ENCODE results near the gene SIX4.

Gene SIX4

GRCh38 chr14:60721326-60722106, 2.6 kb downstream of the SIX4 start:
- FAIRE-seq: no peak

GRCh38 chr14:60720962-60721325, 3.2 kb downstream of the SIX4 start:
- no peak for FAIRE-seq

GRCh38 chr14:60720391-60720790, 3.8 kb downstream of the SIX4 start:
- no peak for FAIRE-seq

DNA sequence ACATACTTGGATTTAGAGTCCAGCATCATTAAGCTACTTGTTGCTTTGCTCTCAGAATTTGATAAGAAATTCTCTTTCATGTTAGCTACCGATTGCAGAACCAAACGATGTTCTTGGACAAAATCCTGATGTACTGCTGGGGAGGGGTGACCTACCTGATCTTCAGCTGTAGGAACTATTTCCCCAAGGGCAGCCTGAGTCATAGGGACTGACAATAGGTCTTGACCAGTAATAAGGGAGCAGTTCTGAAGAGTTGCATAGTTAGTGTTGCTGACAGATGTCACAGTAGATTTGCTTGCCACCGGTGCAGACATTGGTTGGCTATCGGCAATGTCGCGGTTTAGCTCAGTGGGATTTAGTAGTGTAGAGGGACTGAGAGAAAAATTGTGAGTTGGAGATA, 10.6 kb downstream of the SIX4 start:
- FAIRE-seq: no peak

DNA sequence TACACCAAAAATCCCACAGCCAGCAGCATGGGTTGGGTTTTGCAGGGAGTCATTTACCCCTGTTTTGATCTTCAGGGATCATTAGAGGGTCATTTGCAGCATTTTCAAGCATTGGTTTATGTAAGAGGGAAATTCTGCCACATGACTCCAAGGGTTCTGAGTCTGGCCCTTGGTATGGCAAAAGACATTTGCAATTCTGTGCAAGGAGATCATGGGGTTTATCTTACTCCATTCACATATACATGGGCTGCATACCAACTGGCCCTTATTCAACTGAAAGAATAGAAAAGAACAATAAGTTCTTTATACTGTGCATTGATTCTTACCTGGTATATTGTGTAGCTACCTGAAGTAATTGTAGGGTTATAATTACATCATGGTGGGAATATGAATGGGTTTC, 13.7 kb downstream of the SIX4 start:
- no peak for FAIRE-seq

DNA sequence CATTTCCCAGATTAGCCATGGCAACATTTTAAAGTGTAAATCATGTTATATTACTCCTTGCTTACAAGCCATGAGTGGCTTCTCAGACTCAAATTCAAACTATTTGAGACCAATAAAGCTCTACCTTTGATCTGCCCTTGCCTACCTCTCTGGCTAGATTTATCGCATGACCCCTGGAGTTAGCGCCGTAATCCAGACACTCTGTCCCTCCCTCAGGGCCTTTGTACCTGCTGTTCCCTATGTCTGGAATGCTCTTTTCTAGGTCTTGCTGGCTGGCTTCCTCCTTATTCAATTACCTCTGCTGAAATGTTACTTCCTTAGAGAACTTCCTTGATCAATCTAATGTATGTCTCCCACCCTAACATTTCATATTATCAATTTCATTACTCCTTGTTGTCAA, 16.3 kb downstream of the SIX4 start:
- FAIRE-seq: no peak

GRCh38 chr14:60705100-60705499, 19.1 kb downstream of the SIX4 start:
- FAIRE-seq: no peak

- no peak for FAIRE-seq
Observed at GRCh38 chr14:60700598-60700997, 23.6 kb downstream of the SIX4 start.

GRCh38 chr14:60695327-60695726, 28.8 kb downstream of the SIX4 start:
- no peak for FAIRE-seq

- FAIRE-seq: no peak
Observed at GRCh38 chr14:60691383-60692113, 32.6 kb downstream of the SIX4 start.

- FAIRE-seq: no peak
Observed at GRCh38 chr14:60686865-60687264, 37.3 kb downstream of the SIX4 start.

DNA sequence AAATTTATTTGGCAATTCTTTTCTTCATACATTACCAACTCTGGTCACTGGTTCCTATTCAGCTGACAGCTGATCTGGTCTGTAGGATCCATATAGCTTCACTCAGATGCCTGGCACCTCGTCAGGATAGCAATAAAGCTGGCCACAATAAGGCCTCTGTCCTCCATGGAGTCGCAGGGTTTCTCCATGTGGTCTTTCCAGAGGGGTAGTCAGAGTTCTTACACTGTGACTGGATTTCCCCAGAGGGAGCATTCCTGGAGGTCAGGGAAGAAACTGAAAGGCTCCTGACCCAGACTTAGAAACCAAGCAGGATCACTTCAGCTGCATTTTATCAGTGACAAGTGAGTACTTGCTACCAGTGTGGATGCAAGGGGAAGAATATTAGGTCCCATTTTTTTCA, 39.9 kb downstream of the SIX4 start:
- no peak for FAIRE-seq

- no peak for FAIRE-seq
Observed at GRCh38 chr14:60681271-60681670, 42.9 kb downstream of the SIX4 start.

- FAIRE-seq: no peak
Observed at GRCh38 chr14:60680511-60680910, 43.6 kb downstream of the SIX4 start.

GRCh38 chr14:60679566-60680258, 44.4 kb downstream of the SIX4 start:
- no peak for FAIRE-seq

GRCh38 chr14:60677701-60678100, 46.5 kb downstream of the SIX4 start:
- no peak for FAIRE-seq

- no peak for FAIRE-seq
Observed at GRCh38 chr14:60670989-60671388, 53.2 kb downstream of the SIX4 start.

DNA sequence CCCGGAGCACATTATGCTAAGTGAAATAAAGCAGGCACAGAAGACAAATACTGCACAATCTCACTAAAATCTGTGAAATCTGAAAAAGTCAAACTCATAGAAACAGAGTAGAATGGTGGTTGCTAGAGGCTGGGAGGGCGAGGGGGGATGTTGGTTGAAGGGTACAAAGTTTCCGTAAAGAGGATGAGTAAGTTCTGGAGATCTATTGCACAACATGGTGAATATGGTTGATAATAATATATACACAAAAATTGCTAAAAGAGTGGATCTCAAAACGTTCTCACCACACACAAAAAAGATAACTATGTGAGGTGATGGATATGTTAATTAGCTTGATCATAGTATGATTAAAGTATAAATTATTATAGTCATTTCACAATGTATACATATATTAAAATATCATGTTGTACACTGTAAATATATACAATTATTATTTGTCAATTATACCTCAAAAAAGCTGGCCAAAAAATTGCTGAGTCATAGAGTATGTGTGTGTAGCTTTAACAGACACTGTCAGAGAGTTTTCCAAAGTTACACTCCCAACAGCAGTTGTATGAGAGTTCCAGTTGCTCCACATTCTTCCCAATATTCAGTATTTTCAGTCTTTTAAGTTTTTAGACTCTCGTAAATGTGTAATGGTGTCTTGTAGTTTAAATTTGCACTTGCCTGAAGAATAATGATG, 55.6 kb downstream of the SIX4 start:
- FAIRE-seq: no peak

GRCh38 chr14:60665177-60665550, 59.0 kb downstream of the SIX4 start:
- no peak for FAIRE-seq

DNA sequence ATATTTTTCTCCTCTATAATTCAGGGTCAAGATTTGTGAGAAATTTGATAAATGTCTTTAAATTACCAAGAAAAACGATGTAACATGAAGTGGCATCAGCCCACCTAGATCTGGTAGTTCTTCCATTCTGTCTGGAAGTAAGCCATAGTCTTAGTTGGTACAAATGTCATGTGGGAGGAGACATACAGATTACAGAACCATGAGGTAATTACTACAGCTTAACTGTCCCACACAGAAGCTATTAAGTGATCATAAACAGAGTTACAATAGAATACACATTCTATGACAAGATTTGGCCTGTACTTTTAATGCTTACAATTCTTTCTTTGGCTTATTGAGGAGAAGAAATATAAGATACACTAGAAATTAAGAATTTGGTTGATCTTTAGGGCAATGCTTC, 61.2 kb downstream of the SIX4 start:
- FAIRE-seq: no peak

DNA sequence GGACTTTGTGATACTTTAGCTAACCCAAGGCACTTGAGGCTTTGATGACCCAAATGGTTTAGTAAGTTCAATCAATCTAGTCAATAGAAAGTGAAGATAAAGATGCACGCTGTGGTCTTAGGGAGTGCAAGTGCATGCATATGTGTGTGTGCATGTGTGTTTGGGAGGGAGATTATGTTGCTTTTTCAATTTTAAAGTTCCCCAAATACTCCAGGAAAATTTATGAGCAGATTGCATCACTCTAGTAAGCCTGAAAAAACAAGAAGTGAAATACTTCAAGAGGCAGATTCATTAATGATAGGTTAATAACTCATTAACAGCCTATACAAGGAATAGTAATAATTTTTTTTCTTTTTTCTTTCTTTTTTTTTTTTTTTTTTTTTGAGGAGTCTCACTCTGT, 62.4 kb downstream of the SIX4 start:
- no peak for FAIRE-seq
